CD14-positive monocyte (primary cell): ENCODE data around the gene DNAJA4. TPM values are rescaled to one million over a fixed set of nuclear protein-coding genes. Genes with fewer than 3 reads are reported as not detected.

ENCODE experiments used
- DNase-seq, 3 donors: peaks; one replicate each; pipeline ENCODE4 v3.0.0-alpha.2; 2011 to 2022
- H2AFZ ChIP-seq: 2 replicates; pipeline ENCODE4 v1.6.0; 2012; ENCODE audit warnings: mild to moderate bottlenecking, low read depth, low read length, inconsistent platforms; ENCODE audit not compliant: insufficient read depth, poor library complexity, severe bottlenecking
- H3K27ac ChIP-seq, 2 donors: 1 replicate in 1 of 2; 2 replicates in 1 of 2; pipeline ENCODE4 v1.5.1; 2012 to 2013; ENCODE audit warnings: low read length in 2 of 2, control low read depth in 1 of 2, inconsistent platforms in 1 of 2, low read depth in 1 of 2, mild to moderate bottlenecking in 1 of 2
- H3K27me3 ChIP-seq, 2 donors: one replicate each; pipeline versions ENCODE4 v1.6.0 to v1.6.1; 2011 to 2013; ENCODE audit warnings: low read length in 2 of 2; ENCODE audit not compliant: control insufficient read depth in 2 of 2, insufficient read depth in 2 of 2
- H3K36me3 ChIP-seq, 2 donors: replicated peaks in 1 of 2; 1 replicate in 1 of 2; 2 replicates in 1 of 2; pipeline versions ENCODE4 v1.5.1 to v1.6.1; 2012 to 2013; ENCODE audit warnings: low read length in 2 of 2, control low read depth in 1 of 2, inconsistent platforms in 1 of 2, mild to moderate bottlenecking in 1 of 2; ENCODE audit not compliant: insufficient read depth in 2 of 2, control insufficient read depth in 1 of 2
- H3K4me1 ChIP-seq, 2 donors: 1 replicate in 1 of 2; 2 replicates in 1 of 2; pipeline versions ENCODE4 v1.5.1 to v1.6.1; 2012 to 2013; ENCODE audit warnings: low read length in 2 of 2, control low read depth in 1 of 2, inconsistent platforms in 1 of 2, mild to moderate bottlenecking in 1 of 2, moderate library complexity in 1 of 2; ENCODE audit not compliant: insufficient read depth in 2 of 2, control insufficient read depth in 1 of 2
- H3K4me2 ChIP-seq: replicated peaks from 2 replicates; pipeline ENCODE3; 2012; ENCODE audit warnings: low read length, moderate library complexity, mild to moderate bottlenecking; ENCODE audit not compliant: poor library complexity, severe bottlenecking; ENCODE audit errors: extremely low read depth
- H3K4me3 ChIP-seq, 3 experiments: fragments of 200-600 bp in 1 of 3; sonication (generic) in 1 of 3; replicated peaks in 1 of 3; 1 replicate in 2 of 3; 2 replicates in 1 of 3; pipeline ENCODE4 v1.5.1; 2011 to 2013; ENCODE audit warnings: low read length in 3 of 3, mild to moderate bottlenecking in 3 of 3, control low read depth in 2 of 3, low read depth in 2 of 3, inconsistent platforms in 1 of 3, moderate library complexity in 1 of 3
- H3K79me2 ChIP-seq: 2 replicates; pipeline ENCODE4 v1.6.0; 2012; ENCODE audit warnings: mild to moderate bottlenecking, control low read depth, inconsistent platforms, low read length, moderate library complexity; ENCODE audit not compliant: insufficient read depth
- H3K9ac ChIP-seq: 2 replicates; pipeline ENCODE4 v1.6.0; 2017; ENCODE audit warnings: low read length, mild to moderate bottlenecking; ENCODE audit not compliant: insufficient read depth, poor library complexity, severe bottlenecking
- H3K9me3 ChIP-seq, 2 donors: replicated peaks in 1 of 2; 1 replicate in 1 of 2; 2 replicates in 1 of 2; pipeline versions ENCODE4 v1.5.1 to v1.6.1; 2012 to 2013; ENCODE audit warnings: low read length in 2 of 2, control low read depth in 1 of 2; ENCODE audit not compliant: control insufficient read depth in 1 of 2, insufficient read depth in 1 of 2
- H4K20me1 ChIP-seq: 2 replicates; pipeline ENCODE4 v1.6.0; 2012; ENCODE audit warnings: mild to moderate bottlenecking, low read length, control low read depth, moderate library complexity; ENCODE audit not compliant: insufficient read depth
- H3K27ac Mint-ChIP-seq, 7 donors: one replicate each; pipeline ENCODE4 v1.8.0; 2020; ENCODE audit warnings: mild to moderate bottlenecking in 7 of 7, mixed read lengths in 7 of 7, moderate library complexity in 6 of 7, inconsistent platforms in 2 of 7
- H3K27me3 Mint-ChIP-seq, 3 donors: one replicate each; pipeline ENCODE4 v1.8.0; 2021 to 2022; ENCODE audit warnings: low read depth in 3 of 3, mild to moderate bottlenecking in 3 of 3, mixed read lengths in 3 of 3, moderate library complexity in 3 of 3, inconsistent platforms in 1 of 3
- H3K36me3 Mint-ChIP-seq, 2 donors: one replicate each; pipeline ENCODE4 v1.8.0; 2020; ENCODE audit warnings: mixed read lengths in 2 of 2, inconsistent platforms in 1 of 2, mild to moderate bottlenecking in 1 of 2
- H3K4me1 Mint-ChIP-seq: one replicate; pipeline ENCODE4 v1.8.0; 2020; ENCODE audit warnings: mild to moderate bottlenecking, mixed read lengths
- H3K4me3 Mint-ChIP-seq, 2 donors: one replicate each; pipeline ENCODE4 v1.8.0; 2020; ENCODE audit warnings: mild to moderate bottlenecking in 2 of 2, mixed read lengths in 2 of 2, moderate library complexity in 1 of 2
- H3K9me3 Mint-ChIP-seq, 7 donors: one replicate each; pipeline ENCODE4 v1.8.0; 2020 to 2022; ENCODE audit warnings: mixed read lengths in 7 of 7, mild to moderate bottlenecking in 6 of 7, moderate library complexity in 6 of 7, inconsistent platforms in 2 of 7
- whole genome bisulfite sequencing: methylation state at CpG from one replicate; pipeline ENCODE4 v1.1.5; 2013; ENCODE audit warnings: missing lambda C conversion rate; ENCODE audit not compliant: insufficient coverage; 5-methylcytosine and 5-hydroxymethylcytosine counted together
- intact Hi-C, 2 donors: fragments of 100-400 bp; cut with micrococcal nuclease; formaldehyde crosslinking; loops; one replicate each; pipeline versions ENCODE4 v1.15.0 to v1.15.1; 2023
- polyA plus RNA-seq, 3 donors: library from polyadenylated mRNA; depleted of rRNA in 1 of 3; unstranded in 2 of 3; stranded (reverse) in 1 of 3; fragments of 300-500 nt in 2 of 3; fragments of >200 nt in 1 of 3; fragmentation: Illumina TruSeq in 2 of 3; gene quantifications; 1 replicate in 2 of 3; 2 replicates in 1 of 3; pipeline ENCODE4 v1.2.3, GENCODE V29; 2012 to 2021
- small RNA-seq: library from RNA; depleted of rRNA; stranded (forward); fragments of <200 nt; gene quantifications from one replicate; pipeline ENCODE3, GENCODE V24; 2012; ENCODE audit warnings: low read depth; ENCODE audit not compliant: insufficient read length
- TF ChIP-seq, protein P1 (sequence below): fragments of 200-600 bp; IDR thresholded peaks from one replicate; pipeline ENCODE4 v1.8.0; 2022; ENCODE audit warnings: antibody characterized with exemption, mild to moderate bottlenecking

The DNAJA4 gene
- polyA plus RNA-seq, 3 donors: 2.4 to 20.9 (median 2.5) TPM

DNA sequence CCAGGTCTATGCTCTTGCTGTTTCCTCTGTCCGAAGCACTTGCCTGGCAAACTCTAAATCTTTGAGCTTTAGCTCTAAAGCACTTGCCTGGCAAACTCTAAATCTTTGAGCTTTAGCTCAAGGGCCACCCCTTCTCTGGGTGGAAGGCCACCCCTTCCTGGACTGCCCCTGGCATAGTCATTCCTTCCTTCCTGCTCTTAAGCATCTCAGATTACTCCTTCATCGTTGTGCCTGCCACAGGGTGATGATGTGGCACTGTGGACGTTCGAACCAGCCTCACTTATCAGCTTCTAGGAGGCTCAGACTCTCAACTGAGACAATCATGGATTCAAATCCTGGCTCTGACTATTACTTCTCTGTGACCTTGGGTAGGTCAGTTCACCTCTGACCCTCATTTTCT lies 65.3 kb downstream of the DNAJA4 start:
- Mint-ChIP-seq H3K4me1 (peaks cover 7% of the 10 kb centered on the region), H3K36me3 (no peaks in the 10 kb centered on the region), H3K27ac (no peak overlapping the region), H3K9me3 (no peaks in the 10 kb centered on the region), H3K27me3 (peaks cover 0 to 4% (median 2%) of the 10 kb centered on the region in 3 donors), H3K4me3 (no peak overlapping the region)
- H2AFZ ChIP-seq: no peak overlapping the region
- H3K9me3 ChIP-seq: no peaks in the 10 kb centered on the region
- no peak for DNase-seq
- no peak overlapping the region for H3K9ac ChIP-seq
- H3K4me2 ChIP-seq: no peak overlapping the region
- WGBS: 36% methylated on average over 4 of the region's 4 CpGs
- intact Hi-C loops: no loop called here
- H3K27ac ChIP-seq: no peak overlapping the region
- no peak overlapping the region for H3K4me3 ChIP-seq
- no peaks in the 10 kb centered on the region for H3K79me2 ChIP-seq
- no peaks in the 10 kb centered on the region for H3K27me3 ChIP-seq
- TF ChIP-seq, protein P1, sequence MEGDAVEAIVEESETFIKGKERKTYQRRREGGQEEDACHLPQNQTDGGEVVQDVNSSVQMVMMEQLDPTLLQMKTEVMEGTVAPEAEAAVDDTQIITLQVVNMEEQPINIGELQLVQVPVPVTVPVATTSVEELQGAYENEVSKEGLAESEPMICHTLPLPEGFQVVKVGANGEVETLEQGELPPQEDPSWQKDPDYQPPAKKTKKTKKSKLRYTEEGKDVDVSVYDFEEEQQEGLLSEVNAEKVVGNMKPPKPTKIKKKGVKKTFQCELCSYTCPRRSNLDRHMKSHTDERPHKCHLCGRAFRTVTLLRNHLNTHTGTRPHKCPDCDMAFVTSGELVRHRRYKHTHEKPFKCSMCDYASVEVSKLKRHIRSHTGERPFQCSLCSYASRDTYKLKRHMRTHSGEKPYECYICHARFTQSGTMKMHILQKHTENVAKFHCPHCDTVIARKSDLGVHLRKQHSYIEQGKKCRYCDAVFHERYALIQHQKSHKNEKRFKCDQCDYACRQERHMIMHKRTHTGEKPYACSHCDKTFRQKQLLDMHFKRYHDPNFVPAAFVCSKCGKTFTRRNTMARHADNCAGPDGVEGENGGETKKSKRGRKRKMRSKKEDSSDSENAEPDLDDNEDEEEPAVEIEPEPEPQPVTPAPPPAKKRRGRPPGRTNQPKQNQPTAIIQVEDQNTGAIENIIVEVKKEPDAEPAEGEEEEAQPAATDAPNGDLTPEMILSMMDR: no peak
- H3K36me3 ChIP-seq: no peaks in the 10 kb centered on the region
- H3K4me1 ChIP-seq: peaks cover 3 to 5% of the 10 kb centered on the region in 2 donors
- H4K20me1 ChIP-seq: no peaks in the 10 kb centered on the region

Small RNA genes lying within 50 kb of the gene (small RNA-seq; reads per million reads assigned to genes)
- not detected for gene AC090607.5

Other genes with a start within 250 kb of the DNAJA4 start
- 10 to 100 TPM in 1 of 3 donors, 1 to 10 TPM in 2; 5.9 to 53.3 (median 6.2) TPM for gene TBC1D2B, start 186.9 kb upstream of the DNAJA4 start, polyA plus RNA-seq
- not detected for gene SH2D7, start 172.0 kb upstream of the DNAJA4 start, polyA plus RNA-seq
- under 1 TPM; 0.43 to 0.75 (median 0.51) TPM for gene CIB2, start 133.1 kb upstream of the DNAJA4 start, polyA plus RNA-seq
- 10 to 100 TPM; 46.5 to 85.0 (median 74.0) TPM for gene IDH3A, start 115.2 kb upstream of the DNAJA4 start, polyA plus RNA-seq
- under 1 TPM in 1 of 3 donors, not detected in 2; 0.01 TPM for gene ACSBG1, start 30.0 kb upstream of the DNAJA4 start, polyA plus RNA-seq
- gene SKIC8, start 35.0 kb downstream of the DNAJA4 start, polyA plus RNA-seq: 100 to 1,000 TPM in 1 of 3 donors, 10 to 100 TPM in 2; 59.8 to 123 (median 88.0) TPM
- gene CRABP1, start 75.8 kb downstream of the DNAJA4 start, polyA plus RNA-seq: not detected
- 10 to 100 TPM; 11.7 to 25.5 (median 16.7) TPM for gene IREB2, start 173.7 kb downstream of the DNAJA4 start, polyA plus RNA-seq
- under 1 TPM in 1 of 3 donors, not detected in 2; 0.04 TPM for gene HYKK, start 243.0 kb downstream of the DNAJA4 start, polyA plus RNA-seq